OCI-LY3 (cell line): ENCODE data around the gene LOXHD1.

Experiments
- EZH2phosphoT487 ChIP-seq: fragments of 200-600 bp; shearing (Covaris generic); IDR thresholded peaks from 2 replicates; pipeline ENCODE4 v1.6.1; 2018; ENCODE audit warnings: antibody characterized with exemption, mixed run types, low read depth
- TF ChIP-seq, protein P1 (sequence below): fragments of 200-600, 300-600 bp; sonication (generic); IDR thresholded peaks from 2 replicates; pipeline ENCODE4 v1.5.1; 2014; ENCODE audit warnings: antibody characterized with exemption, low read length, low read depth

GRCh38 chr18:46621111-46621766 is 35.8 kb downstream of the LOXHD1 start:
- TF ChIP-seq, protein P1, sequence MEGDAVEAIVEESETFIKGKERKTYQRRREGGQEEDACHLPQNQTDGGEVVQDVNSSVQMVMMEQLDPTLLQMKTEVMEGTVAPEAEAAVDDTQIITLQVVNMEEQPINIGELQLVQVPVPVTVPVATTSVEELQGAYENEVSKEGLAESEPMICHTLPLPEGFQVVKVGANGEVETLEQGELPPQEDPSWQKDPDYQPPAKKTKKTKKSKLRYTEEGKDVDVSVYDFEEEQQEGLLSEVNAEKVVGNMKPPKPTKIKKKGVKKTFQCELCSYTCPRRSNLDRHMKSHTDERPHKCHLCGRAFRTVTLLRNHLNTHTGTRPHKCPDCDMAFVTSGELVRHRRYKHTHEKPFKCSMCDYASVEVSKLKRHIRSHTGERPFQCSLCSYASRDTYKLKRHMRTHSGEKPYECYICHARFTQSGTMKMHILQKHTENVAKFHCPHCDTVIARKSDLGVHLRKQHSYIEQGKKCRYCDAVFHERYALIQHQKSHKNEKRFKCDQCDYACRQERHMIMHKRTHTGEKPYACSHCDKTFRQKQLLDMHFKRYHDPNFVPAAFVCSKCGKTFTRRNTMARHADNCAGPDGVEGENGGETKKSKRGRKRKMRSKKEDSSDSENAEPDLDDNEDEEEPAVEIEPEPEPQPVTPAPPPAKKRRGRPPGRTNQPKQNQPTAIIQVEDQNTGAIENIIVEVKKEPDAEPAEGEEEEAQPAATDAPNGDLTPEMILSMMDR: no peak
- TF ChIP-seq EZH2phosphoT487: no peak
